A549 (cell line): Measurements from ENCODE around the gene BEAN1. TPM values are rescaled to one million over a fixed set of nuclear protein-coding genes. Genes with fewer than 3 reads are reported as not detected.
A peak's percentile ranks its signal among the peaks of the same experiment; 100 is the strongest.

Experiments used
- ATAC-seq, 2 experiments: fragments of 200-7000 bp in 1 of 2; fragments of >200 bp in 1 of 2; cut with Nextera tagmentation in 1 of 2; cut with Tn5 transposase in 1 of 2; 3 replicates each; pipeline versions ENCODE4 v1.8.0 to v1.9.1; 2018 to 2020; ENCODE audit warnings: mild to moderate bottlenecking in 1 of 2, moderate library complexity in 1 of 2
- CTCF ChIA-PET: fragments of 300-600 bp; sonication (Branson Sonifier 250); formaldehyde crosslinking; extraction: SDS; loops from one replicate; lab custom pipeline; 2021; ENCODE audit warnings: antibody characterized with exemption, inconsistent platforms; lab: Yijun Ruan, JAX
- POLR2A ChIA-PET: fragments of 350-600 bp; formaldehyde crosslinking; extraction: SDS; loops from one replicate; lab custom pipeline; 2021; ENCODE audit warnings: antibody characterized with exemption, inconsistent platforms; lab: Yijun Ruan, JAX
- DNase-seq, 2 experiments: peaks; one replicate each; pipeline versions ENCODE4 v3.0.0 to v3.0.0-alpha.2; 2011 to 2016; ENCODE audit warnings: low read depth in 1 of 2, low spot score in 1 of 2
- FAIRE-seq: peaks from 2 replicates; lab custom pipeline; 2011; peaks lifted over from hg19 to GRCh38; lab: Jason Lieb, UNC
- H3K27ac ChIP-seq, 2 experiments: fragments of >200 bp; sonication (Bioruptor Twin); formaldehyde crosslinking; 3 replicates each; pipeline ENCODE4 v1.5.1; 2016 to 2017
- H3K4me1 ChIP-seq: fragments of >200 bp; sonication (Bioruptor Twin); formaldehyde crosslinking; 3 replicates; pipeline ENCODE4 v1.6.1; 2016
- H3K4me2 ChIP-seq: fragments of >200 bp; sonication (Bioruptor Twin); formaldehyde crosslinking; 3 replicates; pipeline ENCODE4 v1.6.1; 2016
- H3K4me3 ChIP-seq: fragments of >200 bp; sonication (Bioruptor Twin); formaldehyde crosslinking; 3 replicates; pipeline ENCODE4 v1.5.1; 2016
- H3K9me3 ChIP-seq: fragments of >200 bp; sonication (Bioruptor Twin); formaldehyde crosslinking; 3 replicates; pipeline ENCODE4 v1.6.1; 2016
- BCL3 ChIP-seq: fragments of >200 bp; sonication (Bioruptor Twin); formaldehyde crosslinking; IDR thresholded peaks from 3 replicates; pipeline ENCODE4 v1.6.1; 2016
- CBX2 ChIP-seq: fragments of 200-600 bp; sonication (generic); IDR thresholded peaks from 2 replicates; pipeline ENCODE4 v1.6.1; 2016; ENCODE audit warnings: low read depth, mild to moderate bottlenecking, borderline replicate concordance
- CHD2 ChIP-seq: fragments of 150-350 bp; IDR thresholded peaks from 2 replicates; pipeline ENCODE4 v1.6.1; 2014; ENCODE audit warnings: low read length; ENCODE audit not compliant: partially characterized antibody
- E2F6 ChIP-seq: IDR thresholded peaks from 2 replicates; pipeline ENCODE4 v1.6.1; 2012; ENCODE audit warnings: low read depth, borderline replicate concordance
- EHMT2 ChIP-seq: fragments of 200-600 bp; sonication (generic); IDR thresholded peaks from 2 replicates; pipeline ENCODE4 v1.6.1; 2016; ENCODE audit warnings: antibody characterized with exemption, low read depth, mild to moderate bottlenecking, moderate library complexity
- ELK1 ChIP-seq: fragments of 150-350 bp; IDR thresholded peaks from 2 replicates; pipeline ENCODE4 v1.6.1; 2014; ENCODE audit warnings: low read depth, mild to moderate bottlenecking, low read length
- FOSL2 ChIP-seq, 2 experiments: fragments of 450-650 bp in 1 of 2; fragments of >200 bp in 1 of 2; sonication (Bioruptor Twin) in 1 of 2; formaldehyde crosslinking; IDR thresholded peaks; 2 replicates each; pipeline versions ENCODE4 v1.5.0 to v1.6.1; 2016 to 2020; ENCODE audit warnings: mild to moderate bottlenecking in 1 of 2, moderate library complexity in 1 of 2
- HOXA7 ChIP-seq: fragments of 250-450 bp; sonication (Bioruptor Pico); IDR thresholded peaks from 2 replicates; pipeline ENCODE4 v1.5.0; 2020; ENCODE audit warnings: mild to moderate bottlenecking, moderate library complexity
- HOXB5 ChIP-seq: fragments of 250-450 bp; sonication (Bioruptor Pico); IDR thresholded peaks from 2 replicates; pipeline ENCODE4 v1.5.0; 2020; ENCODE audit warnings: mild to moderate bottlenecking, moderate library complexity
- JUN ChIP-seq, 2 experiments: fragments of >200 bp; sonication (Bioruptor Twin); formaldehyde crosslinking; IDR thresholded peaks; 2 replicates in 1 of 2; 3 replicates in 1 of 2; pipeline ENCODE4 v1.6.1; 2016 to 2017
- JUNB ChIP-seq: fragments of >200 bp; sonication (Bioruptor Twin); formaldehyde crosslinking; IDR thresholded peaks from 2 replicates; pipeline ENCODE4 v1.6.1; 2016
- KDM5A ChIP-seq: fragments of 200-600 bp; sonication (generic); IDR thresholded peaks from 2 replicates; pipeline ENCODE4 v1.6.1; 2016; ENCODE audit warnings: antibody characterized with exemption, mild to moderate bottlenecking
- MAFK ChIP-seq: fragments of 450-650 bp; IDR thresholded peaks from 2 replicates; pipeline ENCODE4 v1.6.1; 2014; ENCODE audit not compliant: partially characterized antibody
- MAX ChIP-seq: IDR thresholded peaks from 2 replicates; pipeline ENCODE4 v1.6.1; 2012
- MAZ ChIP-seq: fragments of 150-350 bp; IDR thresholded peaks from 2 replicates; pipeline ENCODE4 v1.6.1; 2014; ENCODE audit warnings: antibody characterized with exemption, low read depth, low read length, borderline replicate concordance
- NR3C1 ChIP-seq: fragments of >200 bp; sonication (Bioruptor Twin); formaldehyde crosslinking; IDR thresholded peaks from 3 replicates; pipeline ENCODE4 v1.6.1; 2017
- PBX3 ChIP-seq: IDR thresholded peaks from 2 replicates; pipeline ENCODE4 v1.6.1; 2012
- POLR2A ChIP-seq: IDR thresholded peaks from 2 replicates; pipeline ENCODE4 v1.6.1; 2012; ENCODE audit warnings: mild to moderate bottlenecking, low read length
- USF2 ChIP-seq: fragments of 450-650 bp; IDR thresholded peaks from 2 replicates; pipeline ENCODE4 v1.6.1; 2014; ENCODE audit warnings: antibody characterized with exemption
- ZC3H11A ChIP-seq: fragments of 450-650 bp; IDR thresholded peaks from 2 replicates; pipeline ENCODE4 v1.6.1; 2014; ENCODE audit warnings: antibody characterized with exemption, mild to moderate bottlenecking
- ZFP36 ChIP-seq: fragments of 450-650 bp; IDR thresholded peaks from 2 replicates; pipeline ENCODE4 v1.6.1; 2014; ENCODE audit warnings: borderline replicate concordance; ENCODE audit not compliant: partially characterized antibody
- WGBS: methylation state at CpG from one replicate; pipeline ENCODE4 v1.1.6; 2017; ENCODE audit errors: missing lambda C conversion rate; 5-methylcytosine and 5-hydroxymethylcytosine counted together
- polyA plus RNA-seq, 4 experiments: library from polyadenylated mRNA; depleted of rRNA in 3 of 4; stranded (reverse); fragments of >200 nt; fragmentation: RNase III in 1 of 4; extraction: RNeasy Plus Mini Kit Qiagen cat#74134 plus additional on column Dnase treatment in 1 of 4; gene quantifications; 2 replicates in 3 of 4; 3 replicates in 1 of 4; pipeline ENCODE4 v1.2.3, GENCODE V29; 2011 to 2017

Gene BEAN1
- polyA plus RNA-seq, 2 of the 4 experiments (the other 2 are of a cell fraction), result 0.98 to 1.7 TPM

GRCh38 chr16:66406534-66407221 is 20.4 kb upstream of the BEAN1 start (continued):
- TF ChIP-seq HOXA7 (CRISPR knock-in tag), result no peak
- TF ChIP-seq JUN (IDR thresholded peaks at IDR 0.05), result peak in 1 of 2 experiments; percentile 32; a peak in 1 of 5 replicates
- TF ChIP-seq BCL3, result peak; percentile 35; the same call in 1 of the 3 replicates
- TF ChIP-seq USF2, result no peak
- peak; percentile 37 for TF ChIP-seq POLR2A
- no peak for TF ChIP-seq MAZ
- TF ChIP-seq ELK1, result no peak
- TF ChIP-seq KDM5A, result no peak
- no peak for TF ChIP-seq NR3C1
- no peak for TF ChIP-seq E2F6
- no peak for TF ChIP-seq PBX3

- peak; percentile 60 to 70 for ATAC-seq
- WGBS, result 30% methylated on average over 5 of the region's 5 CpGs
- H3K27ac ChIP-seq, result peak overlapping the region; percentile 86
- peaks cover 10% of the 10 kb centered on the region; the same call in 2 of the 3 replicates for H3K9me3 ChIP-seq
- no peak for TF ChIP-seq ZFP36
- no peak for TF ChIP-seq CBX2
- peak; percentile 48; the same call in 1 of the 2 replicates for TF ChIP-seq JUNB
- TF ChIP-seq HOXB5 (CRISPR knock-in tag), result 0 out of 2 replicates have a peak, but pooled peaks have one; percentile 25
- 0 out of 2 replicates have a peak, but pooled peaks have one; percentile 8 for TF ChIP-seq MAX
- TF ChIP-seq CHD2, result no peak
- TF ChIP-seq ZC3H11A, result no peak
- no peak for TF ChIP-seq EHMT2
- TF ChIP-seq MAFK, result peak; percentile 30
- TF ChIP-seq FOSL2 (IDR thresholded peaks at IDR 0.05), result peak; percentile 48; the same call in 1 of the 2 replicates
- peak; percentile 77 for TF ChIP-seq FOSL2 (CRISPR knock-in tag; IDR thresholded peaks at IDR 0.05)
- TF ChIP-seq, all 56 proteins: peak for 5
- Histone ChIP-seq H3K4me2 (peak overlapping the region; percentile 76), H3K4me3 (no peak overlapping the region), H3K4me1 (peaks cover 27% of the 10 kb centered on the region)
- DNase-seq (peak; percentile 57 to 70), FAIRE-seq (peak; percentile 13)
- CTCF ChIA-PET, result interaction anchor here (0.5 to 7.1 kb wide), 14 partner anchors 45 to 460 kb away, joined by 3 to 68 read pairs (median 4); partner anchors contain the start of gene CMTM3
- POLR2A ChIA-PET, result interaction anchor here (1.0 to 1.1 kb wide), 2 partner anchors 100 to 195 kb away, joined by 3 to 6 read pairs; no protein-coding TSS in a partner anchor
Measured at GRCh38 chr16:66408163-66409048, 18.7 kb upstream of the BEAN1 start.
